ENCODE results near the gene ADAMTS17. TPM values are rescaled to one million over a fixed set of nuclear protein-coding genes. Genes with fewer than 3 reads are reported as not detected.

ADAMTS17 gene
- total RNA-seq, 1 experiment from 2014 or later: 1.6 TPM

GRCh38 chr15:100052716-100053473 lies 288.9 kb downstream of the ADAMTS17 start:
- DNase-seq (ENCODE audit: low read depth, low spot score): no peak
- no peak for TF ChIP-seq SIN3A (IDR thresholded peaks at IDR 0.05; ENCODE audit: borderline replicate concordance, insufficient read depth, low read depth, low read length)
- TF ChIP-seq TCF7L2 (IDR thresholded peaks at IDR 0.05; ENCODE audit: low read depth, low read length): no peak
- no peak for TF ChIP-seq POLR2AphosphoS5 (IDR thresholded peaks at IDR 0.05; ENCODE audit: low read depth, low read length)
- no peak for TF ChIP-seq REST (IDR thresholded peaks at IDR 0.05; ENCODE audit: insufficient read depth in 1 of 2, low read depth in 2 of 2, low read length in 1 of 2)
- TF ChIP-seq CTCF (IDR thresholded peaks at IDR 0.05): no peak
- POLR2A ChIA-PET: no interaction called here
- no peak overlapping the region for H3K27ac ChIP-seq (ENCODE audit: low read length)
- H3K27me3 ChIP-seq (ENCODE audit: control insufficient read depth, insufficient read depth, low read length): no peaks in the 10 kb centered on the region; the same call in 1 of the 2 replicates
- no peaks in the 10 kb centered on the region for H3K9me3 ChIP-seq (ENCODE audit: control insufficient read depth, insufficient read depth, low read depth, low read length)
- H3K4me3 ChIP-seq (ENCODE audit: low read depth in 2 of 2, low read length in 2 of 2): no peak overlapping the region
- BruUV-seq (replicated peaks): no TSS peak
- in situ Hi-C loops (cut with HindIII; ENCODE audit: low pct_unique_long_range_greater_than_20kb, low sequenced_read_pairs) (no loop called here), intact Hi-C loops (cut with micrococcal nuclease; ENCODE audit: unreplicated experiment) (no loop called here)
- no peak for ATAC-seq
- CTCF ChIA-PET: no interaction called here
- no peaks in the 10 kb centered on the region for H3K4me1 ChIP-seq (ENCODE audit: control insufficient read depth, insufficient read depth, low read length)
- H3K36me3 ChIP-seq (ENCODE audit: control insufficient read depth, insufficient read depth, low read length): no peaks in the 10 kb centered on the region

GRCh38 chr15:100050877-100051786 lies 290.6 kb downstream of the ADAMTS17 start:
- in situ Hi-C loops (cut with HindIII; ENCODE audit: low pct_unique_long_range_greater_than_20kb, low sequenced_read_pairs): no loop called here

More at GRCh38 chr15:100050877-100051786, 290.6 kb downstream of the ADAMTS17 start:
- BruUV-seq (replicated peaks): no TSS peak
- no peak for TF ChIP-seq SIN3A (IDR thresholded peaks at IDR 0.05; ENCODE audit: borderline replicate concordance, insufficient read depth, low read depth, low read length)
- TF ChIP-seq CTCF (IDR thresholded peaks at IDR 0.05): no peak
- no peak for TF ChIP-seq TCF7L2 (IDR thresholded peaks at IDR 0.05; ENCODE audit: low read depth, low read length)
- no peak for TF ChIP-seq POLR2AphosphoS5 (IDR thresholded peaks at IDR 0.05; ENCODE audit: low read depth, low read length)
- no peak for TF ChIP-seq REST (IDR thresholded peaks at IDR 0.05; ENCODE audit: insufficient read depth in 1 of 2, low read depth in 2 of 2, low read length in 1 of 2)
- Histone ChIP-seq H3K4me3 (ENCODE audit: low read depth in 2 of 2, low read length in 2 of 2) (no peak overlapping the region), H3K27ac (ENCODE audit: low read length) (no peak overlapping the region), H3K9me3 (ENCODE audit: control insufficient read depth, insufficient read depth, low read depth, low read length) (no peaks in the 10 kb centered on the region), H3K36me3 (ENCODE audit: control insufficient read depth, insufficient read depth, low read length) (no peaks in the 10 kb centered on the region), H3K4me1 (ENCODE audit: control insufficient read depth, insufficient read depth, low read length) (no peaks in the 10 kb centered on the region), H3K27me3 (ENCODE audit: control insufficient read depth, insufficient read depth, low read length) (no peaks in the 10 kb centered on the region; the same call in 1 of the 2 replicates)
- intact Hi-C loops (cut with micrococcal nuclease; ENCODE audit: unreplicated experiment): no loop called here
- DNase-seq (ENCODE audit: low read depth, low spot score) (no peak), ATAC-seq (no peak)
- CTCF ChIA-PET: no interaction called here
- POLR2A ChIA-PET: interaction anchor here (0.6 kb wide), 1 partner anchor 133 kb away, joined by 3 read pairs; no protein-coding TSS in a partner anchor
